NB4 (cell line): ENCODE results near the gene IMP4.

ENCODE experiments used
- DNase-seq: peaks from one replicate; pipeline ENCODE4 v3.0.0; 2010; ENCODE audit warnings: low read depth
- H3K4me3 ChIP-seq: one replicate; pipeline ENCODE4 v1.5.1; 2011; ENCODE audit warnings: mild to moderate bottlenecking, low read depth, low read length, moderate library complexity
- MYC ChIP-seq: IDR thresholded peaks from 2 replicates; pipeline ENCODE4 v1.6.1; 2011; ENCODE audit warnings: low read depth, low read length
- POLR2A ChIP-seq: IDR thresholded peaks from 2 replicates; pipeline ENCODE4 v1.6.1; 2011; ENCODE audit warnings: mild to moderate bottlenecking; ENCODE audit not compliant: insufficient read length; ENCODE audit errors: extremely low read depth
- TF ChIP-seq, protein P1 (sequence below): IDR thresholded peaks from one replicate; pipeline ENCODE4 v1.5.1; 2012; ENCODE audit warnings: low read depth, low read length
- TF ChIP-seq, protein P2 (sequence below): IDR thresholded peaks from 2 replicates; pipeline ENCODE4 v1.6.1; 2011; ENCODE audit warnings: low read depth, low read length

The IMP4 gene

GRCh38 chr2:130304726-130305125 is 38.0 kb upstream of the IMP4 start:
- no peak overlapping the region for H3K4me3 ChIP-seq
- no peak for DNase-seq
- TF ChIP-seq POLR2A: no peak
- TF ChIP-seq, protein P1, sequence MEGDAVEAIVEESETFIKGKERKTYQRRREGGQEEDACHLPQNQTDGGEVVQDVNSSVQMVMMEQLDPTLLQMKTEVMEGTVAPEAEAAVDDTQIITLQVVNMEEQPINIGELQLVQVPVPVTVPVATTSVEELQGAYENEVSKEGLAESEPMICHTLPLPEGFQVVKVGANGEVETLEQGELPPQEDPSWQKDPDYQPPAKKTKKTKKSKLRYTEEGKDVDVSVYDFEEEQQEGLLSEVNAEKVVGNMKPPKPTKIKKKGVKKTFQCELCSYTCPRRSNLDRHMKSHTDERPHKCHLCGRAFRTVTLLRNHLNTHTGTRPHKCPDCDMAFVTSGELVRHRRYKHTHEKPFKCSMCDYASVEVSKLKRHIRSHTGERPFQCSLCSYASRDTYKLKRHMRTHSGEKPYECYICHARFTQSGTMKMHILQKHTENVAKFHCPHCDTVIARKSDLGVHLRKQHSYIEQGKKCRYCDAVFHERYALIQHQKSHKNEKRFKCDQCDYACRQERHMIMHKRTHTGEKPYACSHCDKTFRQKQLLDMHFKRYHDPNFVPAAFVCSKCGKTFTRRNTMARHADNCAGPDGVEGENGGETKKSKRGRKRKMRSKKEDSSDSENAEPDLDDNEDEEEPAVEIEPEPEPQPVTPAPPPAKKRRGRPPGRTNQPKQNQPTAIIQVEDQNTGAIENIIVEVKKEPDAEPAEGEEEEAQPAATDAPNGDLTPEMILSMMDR: no peak

DNA sequence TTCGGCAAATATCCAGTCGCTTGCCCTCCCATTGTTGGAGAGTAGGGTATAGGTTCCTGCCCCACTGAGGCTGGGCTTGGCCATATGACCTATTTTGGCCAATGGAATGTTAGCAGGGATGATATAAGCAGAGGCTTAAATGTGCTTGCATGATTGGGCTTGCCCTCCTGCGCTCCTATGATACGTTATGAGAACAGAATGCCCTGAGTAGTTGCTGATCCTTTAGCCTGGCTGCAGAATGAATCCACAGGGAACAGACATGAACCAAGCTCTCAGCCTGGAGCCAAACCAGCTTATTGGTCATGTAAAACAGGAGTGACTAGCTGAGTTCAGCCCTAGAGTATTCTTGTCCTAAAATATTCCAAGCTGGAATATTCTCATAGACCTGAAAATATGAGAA is 34.8 kb upstream of the IMP4 start:
- H3K4me3 ChIP-seq: no peak overlapping the region
- TF ChIP-seq MYC (no peak), POLR2A (no peak)
- TF ChIP-seq, protein P2, sequence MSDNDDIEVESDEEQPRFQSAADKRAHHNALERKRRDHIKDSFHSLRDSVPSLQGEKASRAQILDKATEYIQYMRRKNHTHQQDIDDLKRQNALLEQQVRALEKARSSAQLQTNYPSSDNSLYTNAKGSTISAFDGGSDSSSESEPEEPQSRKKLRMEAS: no peak
- TF ChIP-seq, protein P1: no peak
- no peak for DNase-seq

GRCh38 chr2:130310881-130311280 is 31.8 kb upstream of the IMP4 start:
- H3K4me3 ChIP-seq: no peak overlapping the region
- TF ChIP-seq, protein P1: no peak
- no peak for TF ChIP-seq MYC
- no peak for DNase-seq

DNA sequence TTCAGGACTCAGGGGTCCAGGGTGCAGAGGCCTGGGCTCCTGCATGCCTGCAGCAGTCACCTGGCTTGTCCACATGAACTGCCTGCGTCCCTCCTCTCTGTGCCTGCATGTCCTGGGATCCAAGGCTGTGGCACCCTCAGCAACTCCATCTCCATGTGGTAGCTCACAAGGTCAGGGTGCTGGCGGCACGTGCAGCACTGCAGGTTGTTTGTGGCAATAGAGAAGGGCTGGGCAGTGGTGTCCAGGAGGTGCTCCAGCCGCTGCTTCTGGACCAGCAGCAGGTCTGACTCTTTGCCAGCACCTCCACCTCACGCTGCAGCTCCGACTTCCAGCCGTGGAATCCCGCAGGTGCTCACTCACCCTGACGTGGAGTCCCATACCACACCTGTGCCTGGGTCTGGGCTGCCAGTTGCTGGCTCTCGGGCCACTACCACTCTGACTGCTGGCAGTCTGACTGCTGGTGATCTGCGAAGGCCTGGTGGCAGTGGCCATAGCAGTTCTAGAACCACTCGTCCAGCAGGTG is 28.8 kb upstream of the IMP4 start:
- no peak for DNase-seq
- no peak overlapping the region for H3K4me3 ChIP-seq
- no peak for TF ChIP-seq MYC
- no peak for TF ChIP-seq POLR2A
- TF ChIP-seq, protein P2: no peak
- TF ChIP-seq, protein P1: no peak

DNA sequence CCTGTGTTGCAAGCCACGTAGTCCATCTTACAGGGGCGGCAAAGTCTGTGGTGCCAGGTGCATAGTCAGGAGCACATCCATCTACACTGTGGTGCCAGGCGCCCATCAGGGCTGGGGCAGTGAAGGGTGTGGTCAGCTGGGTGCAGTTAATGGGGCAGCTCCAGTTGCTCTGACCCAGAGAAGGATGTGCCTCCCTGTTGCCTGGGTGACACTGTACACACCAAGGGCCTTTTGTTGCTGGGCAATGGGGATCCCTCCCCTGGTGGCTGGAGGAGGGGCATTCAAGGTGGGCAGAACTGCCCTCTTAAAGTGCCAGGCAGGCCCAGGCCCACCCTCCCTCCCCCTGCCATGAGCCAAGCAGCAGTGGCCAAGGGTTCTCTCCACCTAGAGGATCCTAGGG is 28.3 kb upstream of the IMP4 start:
- H3K4me3 ChIP-seq: no peak overlapping the region
- DNase-seq: no peak
- TF ChIP-seq, protein P1: no peak
- TF ChIP-seq MYC (no peak), POLR2A (no peak)
- TF ChIP-seq, protein P2: no peak

- TF ChIP-seq, protein P1: no peak
- TF ChIP-seq POLR2A: no peak
- no peak for TF ChIP-seq MYC
- TF ChIP-seq, protein P2: no peak
- H3K4me3 ChIP-seq: no peak overlapping the region
- DNase-seq: no peak
Observed at GRCh38 chr2:130316596-130316995, 26.1 kb upstream of the IMP4 start.
